GM12874 (cell line): ENCODE data around the gene PBX3.

Experiments
- TF ChIP-seq, protein P1 (sequence below): IDR thresholded peaks from 2 replicates; pipeline ENCODE4 v1.5.1; 2011; ENCODE audit warnings: low read depth, mild to moderate bottlenecking, control low read depth, low read length, moderate library complexity; ENCODE audit not compliant: insufficient read depth

Gene PBX3

DNA sequence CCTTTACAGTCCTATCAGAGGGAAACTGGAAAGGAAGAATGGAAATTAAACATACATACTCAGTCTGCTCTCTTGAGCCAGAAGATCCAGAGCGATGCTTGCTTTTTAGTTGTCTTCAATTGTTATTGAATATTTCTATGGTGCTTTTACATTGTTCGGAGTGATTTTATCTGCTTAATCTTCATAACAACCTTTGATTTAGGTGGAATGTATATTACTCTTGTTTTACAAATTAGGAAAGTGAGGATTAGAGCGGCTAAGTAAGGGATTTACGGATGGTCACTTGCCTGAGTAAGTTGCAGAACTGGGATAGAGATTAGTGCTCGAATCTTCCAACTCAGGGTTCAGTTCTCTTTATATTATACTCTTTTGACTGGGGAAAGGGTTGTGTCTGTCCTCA, 69.1 kb downstream of the PBX3 start:
- TF ChIP-seq, protein P1, sequence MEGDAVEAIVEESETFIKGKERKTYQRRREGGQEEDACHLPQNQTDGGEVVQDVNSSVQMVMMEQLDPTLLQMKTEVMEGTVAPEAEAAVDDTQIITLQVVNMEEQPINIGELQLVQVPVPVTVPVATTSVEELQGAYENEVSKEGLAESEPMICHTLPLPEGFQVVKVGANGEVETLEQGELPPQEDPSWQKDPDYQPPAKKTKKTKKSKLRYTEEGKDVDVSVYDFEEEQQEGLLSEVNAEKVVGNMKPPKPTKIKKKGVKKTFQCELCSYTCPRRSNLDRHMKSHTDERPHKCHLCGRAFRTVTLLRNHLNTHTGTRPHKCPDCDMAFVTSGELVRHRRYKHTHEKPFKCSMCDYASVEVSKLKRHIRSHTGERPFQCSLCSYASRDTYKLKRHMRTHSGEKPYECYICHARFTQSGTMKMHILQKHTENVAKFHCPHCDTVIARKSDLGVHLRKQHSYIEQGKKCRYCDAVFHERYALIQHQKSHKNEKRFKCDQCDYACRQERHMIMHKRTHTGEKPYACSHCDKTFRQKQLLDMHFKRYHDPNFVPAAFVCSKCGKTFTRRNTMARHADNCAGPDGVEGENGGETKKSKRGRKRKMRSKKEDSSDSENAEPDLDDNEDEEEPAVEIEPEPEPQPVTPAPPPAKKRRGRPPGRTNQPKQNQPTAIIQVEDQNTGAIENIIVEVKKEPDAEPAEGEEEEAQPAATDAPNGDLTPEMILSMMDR, result no peak

DNA sequence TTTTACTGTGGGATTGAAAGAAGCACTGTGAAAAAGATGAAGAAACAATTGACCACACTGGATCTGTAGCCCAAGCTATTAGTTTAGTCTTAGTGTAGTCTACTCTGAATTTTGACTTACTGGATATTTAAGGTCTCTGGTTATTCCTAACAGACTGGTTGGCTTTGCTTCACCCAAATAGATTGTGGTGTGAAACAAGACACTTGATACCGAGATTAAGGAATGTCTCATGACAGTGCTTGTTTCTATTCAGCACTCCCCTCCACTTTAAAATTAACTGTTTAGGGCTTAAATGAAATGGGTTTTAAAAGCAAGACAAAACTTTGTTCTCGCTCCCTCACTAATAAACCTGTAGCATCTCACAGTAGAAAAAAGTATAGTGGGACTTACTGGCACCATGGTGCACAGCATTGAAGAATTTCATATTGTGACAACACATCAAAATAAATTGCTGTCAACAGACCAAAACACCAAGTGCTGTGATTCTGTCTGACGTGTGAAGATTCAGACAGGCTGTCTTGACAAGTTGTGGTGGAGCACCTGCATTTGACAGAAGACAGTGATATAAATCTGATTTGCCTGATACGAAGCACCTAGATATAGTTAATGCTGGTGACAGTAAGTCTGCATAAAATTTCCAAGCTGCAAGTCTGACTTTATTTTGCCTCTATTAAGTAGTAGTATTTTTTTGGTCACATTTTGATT, 73.1 kb downstream of the PBX3 start:
- TF ChIP-seq, protein P1, result no peak

DNA sequence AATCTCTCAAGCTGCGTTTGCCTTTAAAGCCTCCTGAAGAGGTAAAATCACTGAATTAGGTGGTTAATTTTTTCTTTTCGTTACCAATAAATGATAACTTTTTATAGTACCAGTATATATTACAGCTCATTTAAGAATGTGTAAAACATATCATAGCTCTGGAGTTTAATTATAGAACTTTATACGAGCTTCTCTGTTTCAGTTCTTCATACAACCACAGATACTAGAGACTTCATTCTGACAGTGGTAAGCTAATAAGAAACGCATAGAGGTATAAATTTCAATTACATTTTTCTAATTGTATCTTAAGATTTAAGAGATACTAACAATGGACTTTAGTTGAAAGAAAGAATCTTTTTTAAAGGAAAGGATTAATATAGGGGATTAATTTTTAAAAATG, 73.9 kb downstream of the PBX3 start:
- TF ChIP-seq, protein P1, result no peak

DNA sequence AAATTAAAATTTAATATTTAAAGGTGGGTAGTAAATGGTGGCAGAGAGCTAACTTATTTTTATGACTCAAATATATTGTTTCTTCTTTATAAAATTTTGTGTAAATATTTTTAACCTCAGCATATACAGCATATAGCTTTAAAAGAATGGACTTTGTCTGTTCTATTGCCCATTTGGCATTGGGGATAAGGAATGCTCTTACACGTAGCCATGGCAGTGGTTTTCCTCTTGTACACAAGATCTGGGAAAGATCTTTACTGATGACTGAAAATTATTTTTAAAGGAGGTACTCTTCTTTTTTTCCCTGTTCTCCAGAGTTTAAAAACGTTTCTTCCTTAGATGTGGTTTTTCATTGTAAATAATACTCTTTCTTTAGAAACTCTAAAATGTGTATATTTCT, 75.0 kb downstream of the PBX3 start:
- TF ChIP-seq, protein P1, result no peak

DNA sequence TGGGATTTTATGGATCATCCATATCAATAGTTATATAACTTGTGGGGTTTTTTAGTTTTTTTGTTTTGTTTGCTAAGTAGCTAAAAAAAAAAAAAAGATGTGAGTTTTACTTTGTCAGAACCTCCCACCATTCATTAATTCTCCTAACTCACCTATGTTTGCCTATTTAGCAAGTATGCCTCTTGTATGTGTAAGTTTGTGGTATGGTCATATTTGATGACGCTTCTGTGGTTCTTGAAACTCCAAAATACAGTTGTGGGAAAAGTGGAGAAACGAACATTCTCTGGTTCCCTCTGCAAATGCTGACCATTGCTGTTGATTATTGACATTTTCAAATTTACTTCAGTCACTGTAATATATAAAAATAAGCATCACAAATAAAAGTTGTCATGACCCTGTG, 75.7 kb downstream of the PBX3 start:
- TF ChIP-seq, protein P1, result no peak

DNA sequence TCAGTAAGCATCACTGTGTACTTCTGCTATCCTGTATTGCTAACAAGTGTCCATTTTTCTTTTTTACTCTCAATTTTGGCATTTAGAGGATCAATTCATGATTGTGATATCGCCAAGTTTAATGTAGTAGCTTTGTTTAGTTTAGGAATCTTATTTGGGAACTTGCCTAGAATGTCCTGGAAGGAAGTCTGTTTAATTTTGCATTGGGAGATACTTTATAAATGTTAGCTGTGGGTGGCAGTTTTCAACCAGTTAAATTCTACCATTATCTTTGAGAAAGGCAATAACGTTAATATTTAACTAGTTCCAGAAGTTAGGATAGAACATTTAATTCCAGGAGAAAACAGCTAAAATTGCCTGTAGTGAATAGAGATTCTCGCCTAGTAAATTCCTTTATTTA, 78.6 kb downstream of the PBX3 start:
- TF ChIP-seq, protein P1, result no peak

DNA sequence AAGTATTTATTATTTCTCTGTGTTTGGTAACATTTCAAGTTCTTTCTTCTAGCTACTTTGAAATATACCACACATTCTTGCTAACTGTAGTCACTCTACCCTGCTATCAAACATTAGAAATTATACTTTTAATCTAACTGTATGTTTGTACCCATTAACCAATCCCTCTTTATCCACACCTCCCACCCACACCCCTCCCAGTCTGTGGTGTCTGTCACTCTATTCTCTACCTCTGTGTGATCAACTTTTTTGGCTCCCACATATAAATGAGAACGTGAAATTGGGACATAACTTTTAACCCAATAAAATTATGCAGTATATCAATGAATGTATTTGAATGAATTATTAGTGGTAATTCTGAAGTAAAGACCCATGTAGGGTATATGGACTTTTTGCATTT, 79.7 kb downstream of the PBX3 start:
- TF ChIP-seq, protein P1, result no peak
